IPS DF 6.9 (cell line): Measurements from ENCODE around the gene CEP85L.

Experiments used
- DNase-seq: peaks from one replicate; pipeline ENCODE4 v3.0.0-alpha.2; 2013; ENCODE audit warnings: low read depth, low spot score
- H3K27ac ChIP-seq: one replicate; pipeline ENCODE4 v1.5.1; 2013; ENCODE audit warnings: low read length, control low read depth
- H3K27me3 ChIP-seq: 2 replicates; pipeline ENCODE4 v1.6.1; 2013; ENCODE audit warnings: mild to moderate bottlenecking, low read length; ENCODE audit not compliant: control insufficient read depth, insufficient read depth
- H3K36me3 ChIP-seq: 2 replicates; pipeline ENCODE4 v1.6.1; 2013; ENCODE audit warnings: low read length; ENCODE audit not compliant: control insufficient read depth, insufficient read depth
- H3K4me1 ChIP-seq: 2 replicates; pipeline ENCODE4 v1.6.1; 2013; ENCODE audit warnings: low read length; ENCODE audit not compliant: control insufficient read depth, insufficient read depth
- H3K4me3 ChIP-seq: 2 replicates; pipeline ENCODE4 v1.5.1; 2013; ENCODE audit warnings: mild to moderate bottlenecking, low read length
- H3K9me3 ChIP-seq: 2 replicates; pipeline ENCODE4 v1.6.1; 2013; ENCODE audit warnings: low read length, inconsistent platforms; ENCODE audit not compliant: control insufficient read depth, insufficient read depth
- WGBS: extraction: QIAGEN DNeasy Blood & Tissue Kit; methylation state at CpG from one replicate; pipeline ENCODE4 v1.1.7; 2013; ENCODE audit warnings: mixed read lengths, missing lambda C conversion rate; ENCODE audit not compliant: insufficient read length, insufficient coverage; 5-methylcytosine and 5-hydroxymethylcytosine counted together

The CEP85L gene

GRCh38 chr6:118620202-118620601 is 31.2 kb downstream of the CEP85L start:
- no peak for DNase-seq
- no CpG with 5 or more reads among the region's 4 CpGs for WGBS

GRCh38 chr6:118618676-118619377 is 32.6 kb downstream of the CEP85L start:
- Histone ChIP-seq H3K9me3 (no peaks in the 10 kb centered on the region), H3K27ac (no peak overlapping the region), H3K27me3 (no peaks in the 10 kb centered on the region), H3K36me3 (no peaks in the 10 kb centered on the region), H3K4me3 (no peak overlapping the region), H3K4me1 (no peaks in the 10 kb centered on the region)
- WGBS = no CpG with 5 or more reads among the region's 15 CpGs
- peak; percentile 52 for DNase-seq

More at GRCh38 chr6:118620202-118620601, 31.2 kb downstream of the CEP85L start:
- no peak overlapping the region for H3K27ac ChIP-seq
- no peaks in the 10 kb centered on the region for H3K27me3 ChIP-seq
- H3K4me3 ChIP-seq = no peak overlapping the region
- H3K4me1 ChIP-seq = no peaks in the 10 kb centered on the region
- no peaks in the 10 kb centered on the region for H3K36me3 ChIP-seq
- no peaks in the 10 kb centered on the region for H3K9me3 ChIP-seq

- Histone ChIP-seq H3K4me1 (no peaks in the 10 kb centered on the region), H3K4me3 (no peak overlapping the region), H3K27me3 (no peaks in the 10 kb centered on the region), H3K36me3 (no peaks in the 10 kb centered on the region), H3K27ac (no peak overlapping the region), H3K9me3 (no peaks in the 10 kb centered on the region)
- WGBS = no CpG with 5 or more reads among the region's 11 CpGs
- DNase-seq = no peak
Measured at GRCh38 chr6:118617417-118617816, 34.0 kb downstream of the CEP85L start.

GRCh38 chr6:118611334-118611733 is 40.1 kb downstream of the CEP85L start:
- DNase-seq = no peak
- no peaks in the 10 kb centered on the region for H3K4me1 ChIP-seq
- no peaks in the 10 kb centered on the region for H3K27me3 ChIP-seq
- H3K4me3 ChIP-seq = no peak overlapping the region
- H3K9me3 ChIP-seq = no peaks in the 10 kb centered on the region
- no peaks in the 10 kb centered on the region for H3K36me3 ChIP-seq
- H3K27ac ChIP-seq = no peak overlapping the region
- no CpG with 5 or more reads among the region's 3 CpGs for WGBS

- Histone ChIP-seq H3K4me3 (no peak overlapping the region), H3K4me1 (no peaks in the 10 kb centered on the region), H3K27ac (no peak overlapping the region), H3K27me3 (no peaks in the 10 kb centered on the region), H3K36me3 (no peaks in the 10 kb centered on the region), H3K9me3 (no peaks in the 10 kb centered on the region)
- DNase-seq = no peak
- WGBS = no CpG with 5 or more reads among the region's 5 CpGs
Measured at GRCh38 chr6:118606858-118607257, 44.5 kb downstream of the CEP85L start.

GRCh38 chr6:118606268-118606667 is 45.1 kb downstream of the CEP85L start:
- Histone ChIP-seq H3K4me1 (no peaks in the 10 kb centered on the region), H3K27ac (no peak overlapping the region), H3K9me3 (no peaks in the 10 kb centered on the region), H3K36me3 (no peaks in the 10 kb centered on the region), H3K4me3 (no peak overlapping the region), H3K27me3 (no peaks in the 10 kb centered on the region)
- no peak for DNase-seq
- WGBS = no CpG with 5 or more reads among the region's 3 CpGs

GRCh38 chr6:118603372-118603771 is 48.0 kb downstream of the CEP85L start:
- H3K27me3 ChIP-seq = no peaks in the 10 kb centered on the region
- H3K9me3 ChIP-seq = no peaks in the 10 kb centered on the region
- WGBS = no CpG with 5 or more reads among the region's 2 CpGs
- H3K27ac ChIP-seq = no peak overlapping the region
- H3K4me3 ChIP-seq = no peak overlapping the region
- no peaks in the 10 kb centered on the region for H3K4me1 ChIP-seq
- no peaks in the 10 kb centered on the region for H3K36me3 ChIP-seq
- no peak for DNase-seq

GRCh38 chr6:118602300-118602699 is 49.1 kb downstream of the CEP85L start:
- no peaks in the 10 kb centered on the region for H3K36me3 ChIP-seq
- WGBS = no CpG with 5 or more reads among the region's 2 CpGs
- no peak overlapping the region for H3K4me3 ChIP-seq
- DNase-seq = no peak
- H3K9me3 ChIP-seq = no peaks in the 10 kb centered on the region
- no peaks in the 10 kb centered on the region for H3K27me3 ChIP-seq
- no peaks in the 10 kb centered on the region for H3K4me1 ChIP-seq
- no peak overlapping the region for H3K27ac ChIP-seq

- H3K27ac ChIP-seq = no peak overlapping the region
- no CpG with 5 or more reads among the region's 2 CpGs for WGBS
- no peak for DNase-seq
- no peaks in the 10 kb centered on the region for H3K9me3 ChIP-seq
- no peaks in the 10 kb centered on the region for H3K4me1 ChIP-seq
- H3K36me3 ChIP-seq = no peaks in the 10 kb centered on the region
- no peaks in the 10 kb centered on the region for H3K27me3 ChIP-seq
- no peak overlapping the region for H3K4me3 ChIP-seq
Measured at GRCh38 chr6:118598324-118598723, 53.1 kb downstream of the CEP85L start.

- Histone ChIP-seq H3K4me1 (no peaks in the 10 kb centered on the region), H3K9me3 (no peaks in the 10 kb centered on the region), H3K36me3 (no peaks in the 10 kb centered on the region), H3K4me3 (no peak overlapping the region), H3K27ac (no peak overlapping the region), H3K27me3 (no peaks in the 10 kb centered on the region)
- DNase-seq = no peak
- no CpG with 5 or more reads among the region's 3 CpGs for WGBS
Measured at GRCh38 chr6:118597636-118598035, 53.8 kb downstream of the CEP85L start.

GRCh38 chr6:118596774-118597320 is 54.5 kb downstream of the CEP85L start:
- no peaks in the 10 kb centered on the region for H3K36me3 ChIP-seq

More at GRCh38 chr6:118596774-118597320, 54.5 kb downstream of the CEP85L start:
- WGBS = 100% methylated on average over 1 of the region's 5 CpGs
- Histone ChIP-seq H3K4me3 (no peak overlapping the region), H3K27ac (no peak overlapping the region), H3K27me3 (no peaks in the 10 kb centered on the region), H3K9me3 (no peaks in the 10 kb centered on the region), H3K4me1 (no peaks in the 10 kb centered on the region)
- no peak for DNase-seq
